Kidney epithelial cell (primary cell): ENCODE results near the gene FRS3. TPM values are rescaled to one million over a fixed set of nuclear protein-coding genes. Genes with fewer than 3 reads are reported as not detected.
"Not testable (repeated sequence)": the region's sequence is repeated elsewhere in the genome, so short reads cannot be mapped to it uniquely, and the experiment has no call there.

Experiments used
- DNase-seq: peaks from one replicate; pipeline ENCODE4 v3.0.0-alpha.2; 2010; ENCODE audit warnings: low read depth
- H3K27me3 ChIP-seq: 2 replicates; pipeline ENCODE4 v1.6.0; 2011; ENCODE audit warnings: low read length; ENCODE audit not compliant: control insufficient read depth, insufficient read depth
- H3K36me3 ChIP-seq: 2 replicates; pipeline ENCODE4 v1.5.1; 2011; ENCODE audit warnings: low read length; ENCODE audit not compliant: control insufficient read depth, insufficient read depth
- H3K4me3 ChIP-seq: 2 replicates; pipeline ENCODE4 v1.5.1; 2011; ENCODE audit warnings: low read depth, mild to moderate bottlenecking, control low read depth, low read length
- total RNA-seq: library from RNA; depleted of rRNA; stranded (reverse); fragments of >200 nt; gene quantifications from 2 replicates; pipeline ENCODE4 v1.2.3, GENCODE V29; 2015
- TF ChIP-seq, protein P1 (sequence below): IDR thresholded peaks from 2 replicates; pipeline ENCODE4 v1.5.1; 2011; ENCODE audit warnings: mild to moderate bottlenecking, moderate library complexity, low read length, control low read depth, inconsistent platforms; ENCODE audit not compliant: insufficient read depth, poor library complexity, severe bottlenecking

FRS3 gene
- total RNA-seq, 1 donor from 2014 or later = 2.1 TPM

DNA sequence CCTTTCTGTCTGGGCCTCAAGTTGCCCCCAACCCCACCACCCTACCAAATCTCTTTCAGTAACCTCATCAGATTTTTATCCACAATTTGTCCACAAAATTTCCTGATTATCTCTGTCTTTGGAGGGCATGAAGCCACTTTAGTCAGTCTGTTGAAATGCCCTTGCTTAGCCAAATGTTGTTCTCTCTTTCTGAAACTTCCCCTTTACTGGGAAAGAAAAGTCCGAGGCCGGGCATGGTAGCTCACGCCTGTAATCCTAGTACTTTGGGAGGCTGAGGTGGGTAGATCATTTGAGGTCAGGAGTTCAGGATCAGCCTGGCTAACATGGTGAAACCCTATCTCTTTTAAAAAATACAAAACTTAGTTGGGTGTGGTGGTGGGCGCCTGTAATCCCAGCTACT, 41.6 kb upstream of the FRS3 start:
- TF ChIP-seq, protein P1, sequence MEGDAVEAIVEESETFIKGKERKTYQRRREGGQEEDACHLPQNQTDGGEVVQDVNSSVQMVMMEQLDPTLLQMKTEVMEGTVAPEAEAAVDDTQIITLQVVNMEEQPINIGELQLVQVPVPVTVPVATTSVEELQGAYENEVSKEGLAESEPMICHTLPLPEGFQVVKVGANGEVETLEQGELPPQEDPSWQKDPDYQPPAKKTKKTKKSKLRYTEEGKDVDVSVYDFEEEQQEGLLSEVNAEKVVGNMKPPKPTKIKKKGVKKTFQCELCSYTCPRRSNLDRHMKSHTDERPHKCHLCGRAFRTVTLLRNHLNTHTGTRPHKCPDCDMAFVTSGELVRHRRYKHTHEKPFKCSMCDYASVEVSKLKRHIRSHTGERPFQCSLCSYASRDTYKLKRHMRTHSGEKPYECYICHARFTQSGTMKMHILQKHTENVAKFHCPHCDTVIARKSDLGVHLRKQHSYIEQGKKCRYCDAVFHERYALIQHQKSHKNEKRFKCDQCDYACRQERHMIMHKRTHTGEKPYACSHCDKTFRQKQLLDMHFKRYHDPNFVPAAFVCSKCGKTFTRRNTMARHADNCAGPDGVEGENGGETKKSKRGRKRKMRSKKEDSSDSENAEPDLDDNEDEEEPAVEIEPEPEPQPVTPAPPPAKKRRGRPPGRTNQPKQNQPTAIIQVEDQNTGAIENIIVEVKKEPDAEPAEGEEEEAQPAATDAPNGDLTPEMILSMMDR = no peak
- Histone ChIP-seq H3K27me3 (no peaks in the 10 kb centered on the region), H3K36me3 (no peaks in the 10 kb centered on the region), H3K4me3 (no peak overlapping the region)
- DNase-seq = no peak

- no peaks in the 10 kb centered on the region for H3K36me3 ChIP-seq
- TF ChIP-seq, protein P1 = no peak
- H3K27me3 ChIP-seq = no peaks in the 10 kb centered on the region
- DNase-seq = no peak
- no peak overlapping the region for H3K4me3 ChIP-seq
Measured at GRCh38 chr6:41818271-41819054, 38.8 kb upstream of the FRS3 start.

- no peaks in the 10 kb centered on the region for H3K27me3 ChIP-seq
- H3K4me3 ChIP-seq = no peak overlapping the region
- no peaks in the 10 kb centered on the region for H3K36me3 ChIP-seq
- TF ChIP-seq, protein P1 = no peak
- DNase-seq = no peak
Measured at GRCh38 chr6:41815587-41815986, 35.9 kb upstream of the FRS3 start.

DNA sequence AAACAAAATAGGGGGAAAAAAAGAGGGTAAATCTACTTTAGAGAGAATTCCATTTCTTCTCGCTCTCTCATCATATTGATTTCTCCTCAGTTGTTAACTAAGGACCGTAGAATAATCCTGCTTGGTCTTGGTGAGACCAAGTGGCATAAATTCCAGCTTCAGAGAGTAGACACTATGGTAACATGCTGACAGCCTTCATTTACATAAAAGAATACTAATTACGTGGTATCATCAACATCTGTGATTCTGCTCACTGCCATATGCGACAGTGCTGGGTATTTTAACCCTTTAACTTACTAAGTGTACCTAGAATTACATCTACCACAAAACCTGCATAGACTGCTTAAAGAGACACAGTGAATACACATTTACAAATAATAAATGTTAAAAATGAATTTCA, 34.9 kb upstream of the FRS3 start:
- DNase-seq = no peak
- TF ChIP-seq, protein P1 = no peak
- H3K36me3 ChIP-seq = no peaks in the 10 kb centered on the region
- H3K4me3 ChIP-seq = no peak overlapping the region
- H3K27me3 ChIP-seq = no peaks in the 10 kb centered on the region

DNA sequence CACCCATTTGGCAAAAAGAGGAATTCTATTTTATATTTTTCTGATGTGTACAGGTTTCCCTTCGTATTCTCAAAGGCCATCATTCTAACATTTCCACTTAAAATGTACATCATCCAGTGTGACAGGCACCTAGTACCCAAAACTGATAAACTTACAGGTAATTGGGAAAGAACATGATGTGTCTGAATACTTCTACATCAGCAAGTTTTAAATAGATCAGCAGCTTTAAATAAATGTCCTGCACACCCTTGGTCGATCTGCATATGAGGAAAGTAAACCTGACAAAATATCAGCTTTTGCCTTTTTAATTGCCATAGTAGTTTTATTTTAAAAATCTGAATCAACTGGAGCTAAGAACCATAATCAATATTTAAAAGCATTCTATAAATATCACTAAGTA, 34.3 kb upstream of the FRS3 start:
- no peaks in the 10 kb centered on the region for H3K36me3 ChIP-seq
- DNase-seq = no peak
- H3K27me3 ChIP-seq = no peaks in the 10 kb centered on the region
- TF ChIP-seq, protein P1 = no peak
- H3K4me3 ChIP-seq = no peak overlapping the region

DNA sequence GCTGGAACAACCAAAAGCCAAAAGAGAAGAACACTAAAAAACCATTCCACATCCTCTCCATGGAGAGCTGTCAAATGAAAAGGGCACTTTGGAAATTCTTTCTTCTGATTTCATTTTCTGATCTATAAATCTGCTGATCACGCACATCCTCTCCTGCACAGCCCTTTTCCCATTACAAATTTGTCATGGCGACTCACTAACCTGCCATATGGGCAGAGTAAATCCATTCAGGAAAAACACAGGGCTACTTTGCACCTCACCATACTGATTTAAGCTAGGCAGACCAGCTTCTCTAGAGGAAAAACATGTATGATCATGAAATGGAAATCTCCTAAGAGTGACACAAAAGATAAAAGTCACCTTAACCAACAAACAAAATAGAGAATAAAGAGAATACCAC, 33.8 kb upstream of the FRS3 start:
- no peak for DNase-seq
- no peaks in the 10 kb centered on the region for H3K36me3 ChIP-seq
- H3K4me3 ChIP-seq = no peak overlapping the region
- TF ChIP-seq, protein P1 = no peak
- no peaks in the 10 kb centered on the region for H3K27me3 ChIP-seq

DNA sequence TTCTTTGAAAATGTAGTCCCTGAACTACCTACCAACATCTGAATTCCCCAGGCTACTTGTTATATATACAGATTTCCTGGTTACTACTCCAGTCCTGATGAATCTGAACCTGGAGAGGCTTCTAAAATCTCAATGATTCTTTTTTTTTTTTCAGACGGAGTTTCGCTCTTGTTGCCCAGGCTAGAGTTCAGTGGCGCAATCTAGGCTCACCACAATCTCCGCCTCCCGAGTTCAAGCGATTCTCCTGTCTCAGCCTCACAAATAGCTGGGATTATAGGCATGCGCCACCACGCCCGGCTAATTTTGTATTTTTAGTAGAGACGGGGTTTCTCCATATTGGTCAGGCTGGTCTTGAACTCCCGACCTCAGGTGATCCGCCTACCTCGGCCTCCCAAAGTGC, 32.2 kb upstream of the FRS3 start:
- not testable (repeated sequence) for H3K4me3 ChIP-seq, H3K27me3 ChIP-seq, DNase-seq, H3K36me3 ChIP-seq
